ENCODE results near the gene FAM107B. TPM values are rescaled to one million over a fixed set of nuclear protein-coding genes. Genes with fewer than 3 reads are reported as not detected.

FAM107B gene
- total and polyA plus RNA-seq, 2 experiments from 2014 or later: 85.5 to 85.9 TPM

- Histone ChIP-seq H3K4me1 (ENCODE audit: insufficient read depth) (peaks cover 10% of the 10 kb centered on the region), H3K79me2 (peaks cover 91% of the 10 kb centered on the region), H3K4me3 (no peak overlapping the region), H4K20me1 (ENCODE audit: insufficient read depth, poor library complexity, severe bottlenecking) (no peaks in the 10 kb centered on the region), H3K36me3 (replicated peaks; ENCODE audit: insufficient read depth, low read depth) (no peaks in the 10 kb centered on the region), H3K9me3 (ENCODE audit: low read depth) (no peaks in the 10 kb centered on the region), H3K4me2 (no peak overlapping the region), H3K27me3 (no peaks in the 10 kb centered on the region), H3K9me2 (replicated peaks; ENCODE audit: insufficient read depth) (no peaks in the 10 kb centered on the region), H3K27ac (no peak overlapping the region), H2AFZ (no peak overlapping the region)
- no peak for DNase-seq (ENCODE audit: low spot score)
- 97% methylated on average over 10 of the region's 10 CpGs for WGBS (ENCODE audit: low lambda C conversion rate, missing lambda C conversion rate)
- TF ChIP-seq EZH2 (IDR thresholded peaks at IDR 0.05; ENCODE audit: borderline replicate concordance) (no peak), EZH2phosphoT487 (IDR thresholded peaks at IDR 0.05; ENCODE audit: low read depth, severe bottlenecking, unreplicated experiment) (no peak), CTCF (IDR thresholded peaks at IDR 0.05; ENCODE audit: poor library complexity) (no peak)
Measured at GRCh38 chr10:14566498-14566897, 208.2 kb downstream of the FAM107B start.

- no peaks in the 10 kb centered on the region for H3K27me3 ChIP-seq
- no peak overlapping the region for H3K4me3 ChIP-seq
- 77% methylated on average over 5 of the region's 5 CpGs for WGBS (ENCODE audit: low lambda C conversion rate, missing lambda C conversion rate)
- H3K36me3 ChIP-seq (replicated peaks; ENCODE audit: insufficient read depth, low read depth): no peaks in the 10 kb centered on the region
- peaks cover 91% of the 10 kb centered on the region for H3K79me2 ChIP-seq
- no peaks in the 10 kb centered on the region for H4K20me1 ChIP-seq (ENCODE audit: insufficient read depth, poor library complexity, severe bottlenecking)
- H3K27ac ChIP-seq: no peak overlapping the region
- no peak overlapping the region for H2AFZ ChIP-seq
- no peaks in the 10 kb centered on the region for H3K9me2 ChIP-seq (replicated peaks; ENCODE audit: insufficient read depth)
- DNase-seq (ENCODE audit: low spot score): no peak
- no peak overlapping the region for H3K4me2 ChIP-seq
- H3K9me3 ChIP-seq (ENCODE audit: low read depth): no peaks in the 10 kb centered on the region
- peaks cover 9% of the 10 kb centered on the region for H3K4me1 ChIP-seq (ENCODE audit: insufficient read depth)
- TF ChIP-seq CTCF (IDR thresholded peaks at IDR 0.05; ENCODE audit: poor library complexity) (no peak), EZH2phosphoT487 (IDR thresholded peaks at IDR 0.05; ENCODE audit: low read depth, severe bottlenecking, unreplicated experiment) (no peak), EZH2 (IDR thresholded peaks at IDR 0.05; ENCODE audit: borderline replicate concordance) (no peak)
Measured at GRCh38 chr10:14565199-14565598, 209.5 kb downstream of the FAM107B start.

GRCh38 chr10:14564268-14564744 lies 210.4 kb downstream of the FAM107B start:
- Histone ChIP-seq H3K27me3 (no peaks in the 10 kb centered on the region), H3K79me2 (peaks cover 93% of the 10 kb centered on the region), H4K20me1 (ENCODE audit: insufficient read depth, poor library complexity, severe bottlenecking) (no peaks in the 10 kb centered on the region), H2AFZ (no peak overlapping the region), H3K27ac (no peak overlapping the region), H3K9me2 (replicated peaks; ENCODE audit: insufficient read depth) (no peaks in the 10 kb centered on the region), H3K9me3 (ENCODE audit: low read depth) (no peaks in the 10 kb centered on the region), H3K4me2 (no peak overlapping the region), H3K4me3 (no peak overlapping the region), H3K4me1 (ENCODE audit: insufficient read depth) (peaks cover 9% of the 10 kb centered on the region), H3K36me3 (replicated peaks; ENCODE audit: insufficient read depth, low read depth) (no peaks in the 10 kb centered on the region)
- DNase-seq (ENCODE audit: low spot score): no peak
- WGBS (ENCODE audit: low lambda C conversion rate, missing lambda C conversion rate): 89% methylated on average over 5 of the region's 5 CpGs
- TF ChIP-seq EZH2 (IDR thresholded peaks at IDR 0.05; ENCODE audit: borderline replicate concordance): no peak
- TF ChIP-seq CTCF (IDR thresholded peaks at IDR 0.05; ENCODE audit: poor library complexity): no peak
- no peak for TF ChIP-seq EZH2phosphoT487 (IDR thresholded peaks at IDR 0.05; ENCODE audit: low read depth, severe bottlenecking, unreplicated experiment)

All from hepatocyte (in vitro differentiated cells).